Fibroblast of skin of left biceps (primary cell): ENCODE measurements around the gene CACNA2D2.

Experiments
- DNase-seq, 2 experiments: peaks; one replicate each; pipeline ENCODE4 v3.0.0-alpha.2; 2013; ENCODE audit warnings: low read depth in 2 of 2

CACNA2D2 gene

GRCh38 chr3:50327129-50327528 lies 176.3 kb downstream of the CACNA2D2 start:
- no peak for DNase-seq

- DNase-seq: no peak
Observed at GRCh38 chr3:50326182-50326541, 177.3 kb downstream of the CACNA2D2 start.

DNA sequence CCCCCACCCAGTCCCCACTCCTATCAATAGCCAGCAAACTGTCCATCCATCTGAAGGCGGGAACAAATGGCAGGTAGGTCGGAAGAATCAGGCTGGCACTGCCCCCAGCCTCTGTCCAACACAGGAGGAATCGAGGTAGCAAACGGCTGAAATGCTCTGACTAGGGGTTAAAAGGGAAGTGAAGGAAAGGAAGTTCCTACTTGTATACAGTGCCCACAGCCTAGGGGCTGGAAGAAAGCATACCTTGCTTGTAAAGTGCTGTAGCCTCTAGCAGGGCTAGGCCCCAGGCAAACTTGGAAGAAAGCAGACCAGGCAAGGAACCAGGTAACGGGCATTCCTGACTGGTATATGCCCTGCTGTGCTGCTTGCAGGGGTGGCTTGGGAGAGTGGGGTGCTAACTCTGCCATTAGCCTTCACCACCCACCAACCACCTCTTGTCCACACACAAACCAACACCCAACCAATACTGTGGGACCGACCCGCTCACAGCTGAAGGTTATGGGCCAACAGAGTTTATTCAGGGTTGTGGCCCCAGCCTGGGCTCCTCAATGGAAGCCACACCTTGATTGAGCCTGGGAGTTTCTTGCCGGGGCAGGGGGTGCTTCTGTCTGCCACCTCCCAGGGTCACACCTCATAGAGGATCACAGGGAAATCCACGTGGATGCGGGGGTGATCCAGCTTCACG lies 177.8 kb downstream of the CACNA2D2 start:
- DNase-seq: no peak

GRCh38 chr3:50325113-50325480 lies 178.3 kb downstream of the CACNA2D2 start:
- DNase-seq: no peak

- no peak for DNase-seq
Observed at GRCh38 chr3:50324351-50325112, 178.9 kb downstream of the CACNA2D2 start.

GRCh38 chr3:50323614-50324199 lies 179.7 kb downstream of the CACNA2D2 start:
- DNase-seq: no peak

GRCh38 chr3:50323092-50323600 lies 180.3 kb downstream of the CACNA2D2 start:
- DNase-seq: no peak

GRCh38 chr3:50322386-50323091 lies 180.9 kb downstream of the CACNA2D2 start, which contains the start of gene HYAL2:
HYAL2 (minus strand) TSS chr3:50322745; CDS start chr3:50320489, 2,256 bp downstream.
- DNase-seq: no peak

DNA sequence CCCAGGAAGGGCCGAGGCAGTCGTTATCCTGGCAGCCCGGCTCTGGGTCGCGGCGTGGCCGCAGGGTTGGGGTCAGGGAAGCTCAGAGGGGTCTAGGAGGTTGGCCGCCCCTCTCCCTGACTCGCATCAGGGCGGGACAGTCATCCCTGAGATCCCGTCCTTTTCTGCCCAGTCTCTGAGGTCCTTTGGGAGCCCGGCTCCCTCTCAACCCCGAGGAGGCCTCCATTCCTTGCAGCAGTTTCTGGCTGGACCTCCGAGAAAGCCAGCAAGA lies 181.4 kb downstream of the CACNA2D2 start:
- DNase-seq: no peak

GRCh38 chr3:50321336-50322114 lies 181.9 kb downstream of the CACNA2D2 start:
- DNase-seq: peak; percentile 70 to 71

- DNase-seq: no peak
Observed at GRCh38 chr3:50320853-50321335, 182.5 kb downstream of the CACNA2D2 start.

- DNase-seq: no peak
Observed at GRCh38 chr3:50319894-50320625, 183.4 kb downstream of the CACNA2D2 start.

DNA sequence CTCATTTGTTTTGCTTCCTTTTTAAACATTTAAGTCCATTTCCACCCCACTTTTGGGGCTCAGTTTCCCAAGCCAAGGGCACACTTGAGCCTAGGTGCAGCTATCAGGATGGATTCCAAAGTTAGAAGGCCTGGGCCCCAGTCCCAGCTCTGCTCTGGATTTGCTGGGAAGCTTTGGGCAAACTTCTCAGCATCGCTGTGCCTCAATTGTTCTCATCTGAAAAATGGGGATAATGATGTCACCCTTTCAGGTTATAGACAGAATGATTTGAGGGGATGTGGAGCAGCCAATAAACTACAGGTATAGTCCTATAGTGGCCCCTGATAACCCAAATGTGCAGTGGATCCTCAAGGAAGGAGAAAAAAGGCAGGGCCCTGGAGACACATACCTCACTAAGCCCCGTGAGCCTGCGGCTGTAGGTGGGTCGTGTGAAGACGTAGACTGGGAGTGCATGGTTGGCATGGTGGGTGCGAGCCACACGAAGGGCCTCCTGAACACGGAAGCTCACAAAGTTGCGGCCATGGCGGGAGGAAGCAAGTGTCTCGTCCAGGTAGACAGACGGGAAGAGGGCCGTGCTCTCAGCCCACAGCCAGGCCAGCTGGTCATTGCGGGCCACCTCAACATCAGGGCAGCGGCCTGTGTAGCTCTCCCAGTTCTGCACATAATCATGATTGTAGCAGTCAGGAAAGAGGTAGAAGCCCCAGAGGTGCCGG lies 184.1 kb downstream of the CACNA2D2 start:
- DNase-seq: no peak

DNA sequence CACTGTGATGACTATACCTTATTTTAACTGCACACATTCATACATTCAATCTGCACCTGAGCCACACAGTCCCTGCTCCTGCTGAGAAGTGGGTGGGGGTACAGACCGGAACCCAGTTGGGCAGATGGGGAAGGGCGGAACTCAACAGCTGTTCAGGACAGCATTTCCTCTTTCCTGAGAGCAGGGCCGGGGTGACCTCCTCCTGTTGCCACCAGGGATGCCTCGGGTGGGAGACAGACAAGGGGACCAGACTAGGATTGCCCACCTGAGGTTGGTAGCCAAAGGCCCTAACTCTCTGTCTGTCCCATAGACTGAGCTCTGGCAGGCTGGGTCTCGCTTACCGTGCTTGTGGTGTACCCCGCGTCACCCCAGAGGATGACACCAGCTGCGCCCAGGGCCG lies 184.8 kb downstream of the CACNA2D2 start:
- no peak for DNase-seq

- no peak for DNase-seq
Observed at GRCh38 chr3:50318163-50318562, 185.3 kb downstream of the CACNA2D2 start.

DNA sequence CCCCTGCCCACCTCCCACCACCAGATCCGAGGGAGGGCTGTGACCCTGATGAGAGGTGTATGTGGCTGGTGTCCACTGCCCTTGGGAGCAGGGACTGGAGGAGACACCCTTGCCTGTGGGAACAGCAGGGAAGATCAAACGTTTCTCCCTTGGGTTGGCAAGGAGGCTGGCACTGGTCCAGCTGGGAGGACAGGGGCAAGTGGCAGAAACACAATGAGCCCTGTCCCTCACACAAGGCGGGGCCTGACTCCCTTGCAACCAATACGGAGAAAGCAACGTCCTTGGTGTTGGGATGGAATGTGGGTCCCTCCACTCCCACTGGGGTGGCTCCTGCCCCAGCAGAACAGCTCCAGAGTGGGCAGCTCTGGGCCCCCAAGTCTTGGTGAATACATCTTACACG lies 186.1 kb downstream of the CACNA2D2 start:
- DNase-seq: no peak

GRCh38 chr3:50316657-50317242 lies 186.7 kb downstream of the CACNA2D2 start:
- no peak for DNase-seq

DNA sequence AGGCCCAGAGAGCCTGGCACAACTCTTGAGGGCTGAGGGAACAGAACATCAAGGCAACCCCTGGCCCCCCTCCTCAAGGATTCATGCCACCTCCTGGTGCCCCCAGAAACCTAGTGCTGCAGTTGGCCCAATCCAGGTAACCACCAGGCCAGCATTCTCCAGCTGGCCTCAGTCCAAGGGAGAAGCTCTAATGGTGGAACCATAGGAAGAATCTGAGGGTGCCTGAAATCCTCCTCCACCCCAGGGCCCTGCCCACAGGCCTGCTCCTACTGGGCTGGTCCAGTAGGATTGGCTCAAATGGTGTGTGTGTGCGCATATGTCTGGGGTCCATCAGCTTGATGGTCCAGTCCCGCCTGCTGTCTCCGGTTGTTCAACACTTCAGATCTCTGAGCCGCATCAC lies 188.6 kb downstream of the CACNA2D2 start:
- DNase-seq: no peak

GRCh38 chr3:50314342-50314741 lies 189.1 kb downstream of the CACNA2D2 start:
- no peak for DNase-seq
